Activated B cell treated with CpG ODN at 0.5 μM for 24 hours (primary cell): ENCODE measurements around the gene NTN4. TPM values are rescaled to one million over a fixed set of nuclear protein-coding genes. Genes with fewer than 3 reads are reported as not detected.
A peak's percentile ranks its signal among the peaks of the same experiment; 100 is the strongest.

Source experiments
- ATAC-seq: fragments of 200-7000 bp; cut with Tn5 transposase; one replicate; pipeline ENCODE4 v1.10.0; 2021; ENCODE audit warnings: low read depth, mild to moderate bottlenecking, moderate library complexity
- CTCF ChIA-PET: fragments of 350-600 bp; sonication (Branson Sonifier 250); formaldehyde crosslinking; loops from one replicate; lab custom pipeline; 2021; ENCODE audit warnings: antibody characterized with exemption; lab: Charles Lee
- POLR2A ChIA-PET: fragments of 350-600 bp; sonication (Branson Sonifier 250); formaldehyde crosslinking; loops from one replicate; lab custom pipeline; 2021; ENCODE audit warnings: antibody characterized with exemption; lab: Charles Lee
- DNase-seq: peaks from one replicate; pipeline ENCODE4 v3.0.0; 2022
- H3K27ac Mint-ChIP-seq: one replicate; pipeline ENCODE4 v1.8.0; 2020; ENCODE audit warnings: mixed read lengths
- H3K27me3 Mint-ChIP-seq: one replicate; pipeline ENCODE4 v1.8.0; 2021; ENCODE audit warnings: mixed read lengths
- H3K36me3 Mint-ChIP-seq: one replicate; pipeline ENCODE4 v1.8.0; 2021; ENCODE audit warnings: low read depth, mixed read lengths
- H3K4me1 Mint-ChIP-seq: one replicate; pipeline ENCODE4 v1.8.0; 2021; ENCODE audit warnings: mixed read lengths
- H3K4me3 Mint-ChIP-seq: one replicate; pipeline ENCODE4 v1.8.0; 2020; ENCODE audit warnings: mild to moderate bottlenecking, mixed read lengths
- H3K9me3 Mint-ChIP-seq: one replicate; pipeline ENCODE4 v1.8.0; 2020; ENCODE audit warnings: mixed read lengths
- intact Hi-C: fragments of 100-400 bp; cut with micrococcal nuclease; formaldehyde crosslinking; loops from one replicate; pipeline ENCODE4 v1.15.1; 2024
- total RNA-seq: library from RNA; stranded (reverse); gene quantifications from 2 replicates; pipeline ENCODE4 v1.2.3, GENCODE V29; 2022
- TF ChIP-seq, protein P1 (sequence below): fragments of 200-600 bp; IDR thresholded peaks from one replicate; pipeline ENCODE4 v1.8.0; 2022; ENCODE audit warnings: antibody characterized with exemption, mild to moderate bottlenecking

NTN4 gene
- total RNA-seq, 1 donor from 2014 or later = 0.20 TPM

DNA sequence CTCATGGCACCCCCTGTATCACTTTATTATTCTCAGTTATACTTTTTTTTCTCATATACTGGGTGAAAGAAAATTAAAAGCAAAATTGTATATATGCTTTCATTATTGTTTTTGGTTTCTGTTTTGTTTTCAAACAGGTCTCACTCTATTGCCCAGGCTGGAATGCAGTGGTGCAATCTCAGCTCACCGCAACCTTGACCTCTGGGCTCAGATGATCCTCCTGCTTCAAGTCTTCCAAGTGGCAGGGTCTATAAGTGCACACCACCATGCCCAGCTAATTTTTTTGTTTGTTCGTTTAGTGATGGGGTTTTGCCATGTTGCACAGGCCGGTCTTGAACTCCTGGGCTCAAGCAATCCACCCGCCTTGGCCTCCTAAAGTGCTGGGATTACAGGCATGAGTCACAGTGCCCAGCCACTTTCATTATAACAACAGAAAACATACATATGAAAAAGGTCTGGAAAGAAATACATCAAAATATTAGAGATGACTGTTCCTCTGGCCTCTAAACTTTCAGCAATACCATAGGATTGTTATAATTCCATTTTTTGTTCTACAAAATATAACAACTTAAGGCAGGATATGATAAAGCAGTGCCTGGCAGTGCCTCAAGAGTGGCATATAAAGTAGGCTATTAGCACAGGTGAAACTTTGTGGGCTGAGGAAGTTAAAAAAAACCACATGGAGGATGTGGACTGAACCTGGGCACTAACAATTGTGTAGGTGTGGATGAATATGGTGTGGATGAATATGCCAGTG lies 5.8 kb upstream of the NTN4 start:
- Mint-ChIP-seq H3K27ac (no peak overlapping the region), H3K4me3 (no peak overlapping the region), H3K27me3 (peaks cover 40% of the 10 kb centered on the region), H3K4me1 (peaks cover under 1% of the 10 kb centered on the region), H3K36me3 (no peaks in the 10 kb centered on the region), H3K9me3 (no peaks in the 10 kb centered on the region)
- ATAC-seq (no peak), DNase-seq (no peak)
- POLR2A ChIA-PET = no interaction called here
- intact Hi-C loops = no loop called here
- TF ChIP-seq, protein P1, sequence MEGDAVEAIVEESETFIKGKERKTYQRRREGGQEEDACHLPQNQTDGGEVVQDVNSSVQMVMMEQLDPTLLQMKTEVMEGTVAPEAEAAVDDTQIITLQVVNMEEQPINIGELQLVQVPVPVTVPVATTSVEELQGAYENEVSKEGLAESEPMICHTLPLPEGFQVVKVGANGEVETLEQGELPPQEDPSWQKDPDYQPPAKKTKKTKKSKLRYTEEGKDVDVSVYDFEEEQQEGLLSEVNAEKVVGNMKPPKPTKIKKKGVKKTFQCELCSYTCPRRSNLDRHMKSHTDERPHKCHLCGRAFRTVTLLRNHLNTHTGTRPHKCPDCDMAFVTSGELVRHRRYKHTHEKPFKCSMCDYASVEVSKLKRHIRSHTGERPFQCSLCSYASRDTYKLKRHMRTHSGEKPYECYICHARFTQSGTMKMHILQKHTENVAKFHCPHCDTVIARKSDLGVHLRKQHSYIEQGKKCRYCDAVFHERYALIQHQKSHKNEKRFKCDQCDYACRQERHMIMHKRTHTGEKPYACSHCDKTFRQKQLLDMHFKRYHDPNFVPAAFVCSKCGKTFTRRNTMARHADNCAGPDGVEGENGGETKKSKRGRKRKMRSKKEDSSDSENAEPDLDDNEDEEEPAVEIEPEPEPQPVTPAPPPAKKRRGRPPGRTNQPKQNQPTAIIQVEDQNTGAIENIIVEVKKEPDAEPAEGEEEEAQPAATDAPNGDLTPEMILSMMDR = no peak
- CTCF ChIA-PET = no interaction called here

DNA sequence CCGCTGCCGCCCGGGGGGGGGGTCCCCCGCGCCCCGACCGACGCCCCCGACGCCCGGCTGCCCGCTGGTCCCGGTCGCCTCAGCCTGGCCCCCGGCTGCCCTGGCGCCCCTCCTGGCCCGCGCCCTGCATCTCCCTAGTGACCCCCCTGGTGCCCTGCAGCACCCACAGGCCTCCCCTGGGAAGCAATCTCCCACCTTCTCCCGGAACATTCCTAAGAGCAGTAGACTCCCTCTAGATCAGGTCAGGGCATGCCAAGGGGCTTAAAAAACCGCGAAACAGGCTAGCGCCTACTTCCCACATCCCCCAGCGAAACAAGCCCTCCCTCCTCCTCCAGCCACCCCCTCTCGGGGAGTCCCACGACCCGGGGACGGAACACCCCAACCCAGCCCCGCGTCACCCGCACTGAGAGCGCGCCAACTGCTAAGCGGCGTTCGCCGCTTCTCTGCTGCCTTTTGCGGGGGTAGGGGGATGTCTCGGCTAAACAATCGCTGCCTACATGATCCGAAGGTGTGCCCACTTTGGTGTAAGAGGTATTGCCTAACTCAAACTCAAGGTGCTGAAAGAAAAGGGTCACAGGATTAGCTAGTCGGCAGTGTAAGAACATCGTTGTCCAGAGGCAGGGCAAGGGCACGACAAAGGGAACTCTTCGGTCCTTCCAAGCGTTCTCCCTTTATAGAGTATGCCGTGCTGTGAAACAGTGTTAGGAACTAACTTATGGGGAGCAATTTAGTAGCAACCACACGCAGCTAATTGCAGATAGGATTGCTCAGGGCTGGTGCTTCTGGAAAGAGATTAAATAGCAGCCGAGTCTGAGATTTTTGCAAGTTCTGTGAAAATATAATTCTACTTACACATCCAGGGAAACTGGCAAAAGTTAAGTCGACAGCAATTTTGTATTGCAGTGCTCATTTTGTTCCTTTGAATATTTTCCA lies 619 bp upstream of the NTN4 start:
- Mint-ChIP-seq H3K4me3 (peak overlapping the region; percentile 85), H3K27ac (no peak overlapping the region), H3K27me3 (peaks cover 52% of the 10 kb centered on the region), H3K36me3 (no peaks in the 10 kb centered on the region), H3K9me3 (no peaks in the 10 kb centered on the region), H3K4me1 (peaks cover 14% of the 10 kb centered on the region)
- TF ChIP-seq, protein P1 = no peak
- peak; percentile 26 for DNase-seq
- ChIA-PET POLR2A (no interaction called here), CTCF (no interaction called here)
- intact Hi-C loops = no loop called here
- no peak for ATAC-seq

DNA sequence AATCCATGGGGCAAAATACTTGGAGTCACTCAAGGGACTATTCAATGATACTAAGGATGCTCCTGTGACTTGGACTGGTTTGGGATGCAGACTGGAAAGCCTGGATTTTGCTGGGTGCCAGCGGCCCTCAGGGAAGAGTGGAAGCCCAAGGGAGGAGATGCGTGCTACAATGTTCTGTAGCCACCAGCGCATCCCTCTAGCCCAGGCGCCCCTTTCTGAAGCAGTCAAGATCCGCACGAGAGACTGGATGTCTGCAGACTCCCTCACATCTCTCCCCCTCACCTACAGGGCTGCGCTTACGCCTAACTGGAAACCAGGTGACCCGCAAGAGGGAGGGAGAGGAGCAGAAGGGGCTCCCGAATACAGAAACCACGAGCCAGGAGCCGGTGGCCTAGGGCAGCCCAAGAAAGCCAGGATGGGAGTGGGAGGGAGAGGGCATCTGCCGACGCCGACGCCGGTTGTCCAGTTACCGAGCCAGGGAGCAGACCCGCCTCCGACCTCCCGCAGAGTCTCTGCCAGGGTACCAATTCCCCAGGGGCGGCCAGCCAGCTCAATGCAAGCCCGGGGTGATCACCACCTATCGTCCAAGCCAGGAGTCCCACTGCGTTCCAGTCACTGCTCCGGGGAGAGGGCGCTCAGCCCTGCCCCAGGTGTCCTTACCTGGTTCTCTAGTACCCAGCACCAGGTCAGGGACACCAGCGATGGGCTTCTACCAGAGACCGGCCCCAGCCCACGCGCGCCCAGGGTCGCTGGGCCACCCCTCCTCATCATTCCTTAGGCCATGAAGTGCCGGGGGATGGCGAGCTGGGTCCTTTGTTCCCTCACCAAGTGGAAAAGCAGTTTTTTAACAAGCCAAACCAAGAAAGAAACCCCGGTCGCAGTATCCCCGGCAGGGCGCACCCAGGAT lies 1.2 kb downstream of the NTN4 start:
- ATAC-seq = no peak
- H3K27me3 Mint-ChIP-seq = peaks cover 47% of the 10 kb centered on the region
- TF ChIP-seq, protein P1 = no peak
- no peaks in the 10 kb centered on the region for H3K36me3 Mint-ChIP-seq
- H3K27ac Mint-ChIP-seq = no peak overlapping the region
- H3K4me1 Mint-ChIP-seq = peaks cover 14% of the 10 kb centered on the region
- peak overlapping the region; percentile 73 for H3K4me3 Mint-ChIP-seq
- DNase-seq = no peak
- POLR2A ChIA-PET = no interaction called here
- intact Hi-C loops = no loop called here
- CTCF ChIA-PET = no interaction called here
- no peaks in the 10 kb centered on the region for H3K9me3 Mint-ChIP-seq

DNA sequence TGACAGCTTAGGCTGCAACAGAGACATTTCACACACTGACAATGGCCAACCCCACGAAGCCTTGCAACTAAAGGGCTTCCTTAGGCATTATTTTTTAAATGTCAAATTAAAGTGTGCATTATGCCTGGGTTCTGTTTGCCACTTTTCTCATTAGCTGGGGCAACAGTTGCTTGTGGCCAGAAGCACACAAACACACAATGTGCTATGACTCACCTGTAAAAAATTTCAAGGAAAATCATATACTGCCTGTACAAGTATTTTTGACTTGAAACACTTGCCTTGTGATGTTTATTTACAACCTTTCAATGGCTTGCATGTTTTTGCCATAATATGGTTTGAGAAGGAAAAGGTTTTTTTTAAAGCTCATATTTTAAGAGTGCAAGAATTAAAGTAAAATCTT lies 1.9 kb downstream of the NTN4 start:
- no peak for DNase-seq
- H3K4me1 Mint-ChIP-seq = peaks cover 14% of the 10 kb centered on the region
- H3K9me3 Mint-ChIP-seq = no peaks in the 10 kb centered on the region
- CTCF ChIA-PET = no interaction called here
- POLR2A ChIA-PET = no interaction called here
- no peaks in the 10 kb centered on the region for H3K36me3 Mint-ChIP-seq
- TF ChIP-seq, protein P1 = no peak
- no peak overlapping the region for H3K4me3 Mint-ChIP-seq
- intact Hi-C loops = no loop called here
- H3K27ac Mint-ChIP-seq = no peak overlapping the region
- ATAC-seq = no peak
- H3K27me3 Mint-ChIP-seq = peaks cover 46% of the 10 kb centered on the region
